Measurements from ENCODE around the gene SYT8. TPM values are rescaled to one million over a fixed set of nuclear protein-coding genes. Genes with fewer than 3 reads are reported as not detected.

SYT8 gene
- total RNA-seq, 2 experiments from 2014 or later: not detected

GRCh38 chr11:1839924-1840779 lies 5.4 kb downstream of the SYT8 start:
- H4K20me1 ChIP-seq (ENCODE audit: insufficient read depth, low read length): no peaks in the 10 kb centered on the region
- H3K36me3 ChIP-seq (ENCODE audit: insufficient read depth, low read length): no peaks in the 10 kb centered on the region
- POLR2A ChIA-PET: interaction anchor here (1.1 to 1.2 kb wide), 2 partner anchors 12 to 13 kb away, joined by 3 to 4 read pairs; partner anchors contain the start of gene LSP1
- BruUV-seq (replicated peaks): no TSS peak
- H3K4me2 ChIP-seq (ENCODE audit: low read length): peak overlapping the region; percentile 94
- H3K79me2 ChIP-seq (ENCODE audit: insufficient read depth, low read depth, low read length): no peaks in the 10 kb centered on the region
- CTCF ChIA-PET (ENCODE audit: unreplicated experiment): interaction anchor here (0.6 to 1.4 kb wide), 4 partner anchors 10 to 157 kb away, joined by 3 to 10 read pairs (median 6); no protein-coding TSS in a partner anchor
- H3K4me3 ChIP-seq (ENCODE audit: low read depth, low read length, poor library complexity, severe bottlenecking): peak overlapping the region; percentile 57
- TF ChIP-seq EZH2phosphoT487 (IDR thresholded peaks at IDR 0.05; ENCODE audit: borderline replicate concordance, low read depth, low read length): no peak
- 0 out of 2 replicates have a peak, but pooled peaks have one; percentile 30 for TF ChIP-seq CTCF (conservative IDR thresholded peaks at IDR 0.05; ENCODE audit: low read length)
- H3K9me2 ChIP-seq (ENCODE audit: insufficient read depth, low read length): no peaks in the 10 kb centered on the region
- DNase-seq (ENCODE audit: low spot score): peak; percentile 84
- peak overlapping the region; percentile 43 for H3K27ac ChIP-seq (ENCODE audit: low read depth, low read length, poor library complexity, severe bottlenecking)
- H2AFZ ChIP-seq (ENCODE audit: low read length): peak overlapping the region; percentile 70
- intact Hi-C loops (cut with micrococcal nuclease; ENCODE audit: unreplicated experiment): loop anchor here (1.0 kb wide), 1 partner anchor 12 kb away; no protein-coding TSS in a partner anchor
- no peaks in the 10 kb centered on the region for H3K9me3 ChIP-seq (ENCODE audit: low read length)
- H3K4me1 ChIP-seq (ENCODE audit: insufficient read depth, low read length, poor library complexity, severe bottlenecking): peaks cover 44% of the 10 kb centered on the region

GRCh38 chr11:1840780-1841480 lies 6.1 kb downstream of the SYT8 start:
- ChIA-PET CTCF (ENCODE audit: unreplicated experiment) (interaction anchor here (1.0 to 1.4 kb wide), 2 partner anchors 13 to 147 kb away, joined by 3 to 10 read pairs; no protein-coding TSS in a partner anchor), POLR2A (interaction anchor here (0.7 to 1.1 kb wide), 2 partner anchors 12 to 133 kb away, joined by 3 read pairs; partner anchors contain the start of gene LSP1)
- Histone ChIP-seq H3K4me2 (ENCODE audit: low read length) (peak overlapping the region; percentile 94), H3K4me1 (ENCODE audit: insufficient read depth, low read length, poor library complexity, severe bottlenecking) (peaks cover 49% of the 10 kb centered on the region), H4K20me1 (ENCODE audit: insufficient read depth, low read length) (no peaks in the 10 kb centered on the region), H3K9me2 (ENCODE audit: insufficient read depth, low read length) (no peaks in the 10 kb centered on the region), H2AFZ (ENCODE audit: low read length) (no peak overlapping the region), H3K27ac (ENCODE audit: low read depth, low read length, poor library complexity, severe bottlenecking) (no peak overlapping the region), H3K4me3 (ENCODE audit: low read depth, low read length, poor library complexity, severe bottlenecking) (peak overlapping the region; percentile 57), H3K79me2 (ENCODE audit: insufficient read depth, low read depth, low read length) (no peaks in the 10 kb centered on the region), H3K36me3 (ENCODE audit: insufficient read depth, low read length) (no peaks in the 10 kb centered on the region), H3K9me3 (ENCODE audit: low read length) (no peaks in the 10 kb centered on the region)
- TF ChIP-seq EZH2phosphoT487 (IDR thresholded peaks at IDR 0.05; ENCODE audit: borderline replicate concordance, low read depth, low read length) (no peak), CTCF (conservative IDR thresholded peaks at IDR 0.05; ENCODE audit: low read length) (no peak)
- intact Hi-C loops (cut with micrococcal nuclease; ENCODE audit: unreplicated experiment): loop anchor here (1.0 kb wide), 1 partner anchor 11 kb away; no protein-coding TSS in a partner anchor
- peak; percentile 13 for DNase-seq (ENCODE audit: low spot score)
- BruUV-seq (replicated peaks): no TSS peak
